Tibial artery (tissue), 4 donors: ENCODE results near the gene A2M.

Experiments
- DNase-seq, 2 donors: peaks; one replicate each; pipeline ENCODE4 v3.0.0-alpha.2; 2019
- H3K27ac ChIP-seq, 2 donors: fragments of 200-600 bp; sonication (generic) in 1 of 2; 1 replicate in 1 of 2; 2 replicates in 1 of 2; pipeline ENCODE4 v1.5.1; 2018 to 2019; ENCODE audit warnings: mild to moderate bottlenecking in 1 of 2
- H3K27me3 ChIP-seq, 2 donors: fragments of 200-600 bp; sonication (generic) in 1 of 2; one replicate each; pipeline versions ENCODE4 v1.5.1 to v1.6.0; 2016 to 2019
- H3K36me3 ChIP-seq, 3 donors: fragments of 200-600 bp; sonication (generic) in 2 of 3; one replicate each; pipeline ENCODE4 v1.5.1; 2016 to 2019; ENCODE audit warnings: mild to moderate bottlenecking in 2 of 3
- H3K4me1 ChIP-seq, 4 donors: fragments of 200-600 bp; sonication (generic) in 2 of 4; 1 replicate in 3 of 4; 2 replicates in 1 of 4; pipeline ENCODE4 v1.5.1; 2016 to 2019
- H3K4me3 ChIP-seq, 2 donors: fragments of 200-600 bp; sonication (generic) in 1 of 2; 1 replicate in 1 of 2; 2 replicates in 1 of 2; pipeline ENCODE4 v1.5.1; 2018 to 2019; ENCODE audit warnings: mild to moderate bottlenecking in 2 of 2
- H3K9me3 ChIP-seq, 3 donors: fragments of 200-600 bp; sonication (generic) in 1 of 3; one replicate each; pipeline ENCODE4 v1.5.1; 2016 to 2019
- CTCF ChIP-seq, 2 experiments: fragments of 200-600 bp in 1 of 2; fragments of 450-650 bp in 1 of 2; IDR thresholded peaks; one replicate each; pipeline ENCODE4 v1.5.1; 2017 to 2019; ENCODE audit warnings: antibody characterized with exemption in 2 of 2, mild to moderate bottlenecking in 1 of 2, moderate library complexity in 1 of 2
- intact Hi-C: fragments of 100-400 bp; cut with DNase I; formaldehyde crosslinking; loops from one replicate; pipeline ENCODE4 v1.15.0; 2023; ENCODE audit warnings: low total_unique reads

Gene A2M

GRCh38 chr12:9040484-9041186, 75.1 kb downstream of the A2M start:
- no peaks in the 10 kb centered on the region for H3K27me3 ChIP-seq
- no peak overlapping the region for H3K27ac ChIP-seq
- intact Hi-C loops = no loop called here
- no peaks in the 10 kb centered on the region for H3K36me3 ChIP-seq
- TF ChIP-seq CTCF (IDR thresholded peaks at IDR 0.05) = no peak
- no peak for DNase-seq
- peaks cover 0 to 8% (median 0%) of the 10 kb centered on the region in 4 donors for H3K4me1 ChIP-seq
- H3K9me3 ChIP-seq = no peaks in the 10 kb centered on the region
- no peak overlapping the region for H3K4me3 ChIP-seq

GRCh38 chr12:9039397-9039977, 76.2 kb downstream of the A2M start:
- TF ChIP-seq CTCF (IDR thresholded peaks at IDR 0.05) = peak; percentile 71 to 77
- no peak for DNase-seq
- no peak overlapping the region for H3K27ac ChIP-seq
- H3K4me1 ChIP-seq = peaks cover 0 to 8% (median 0%) of the 10 kb centered on the region in 4 donors
- intact Hi-C loops = loop anchor here (10.0 kb wide), 1 partner anchor 85 kb away; no protein-coding TSS in a partner anchor
- no peaks in the 10 kb centered on the region for H3K36me3 ChIP-seq
- H3K9me3 ChIP-seq = no peaks in the 10 kb centered on the region
- H3K4me3 ChIP-seq = no peak overlapping the region
- H3K27me3 ChIP-seq = no peaks in the 10 kb centered on the region

- no peak overlapping the region for H3K4me3 ChIP-seq
- H3K27me3 ChIP-seq = no peaks in the 10 kb centered on the region
- DNase-seq = no peak
- H3K9me3 ChIP-seq = no peaks in the 10 kb centered on the region
- peaks cover 0 to 8% (median 0%) of the 10 kb centered on the region in 4 donors for H3K4me1 ChIP-seq
- intact Hi-C loops = loop anchor here (10.0 kb wide), 1 partner anchor 83 kb away; no protein-coding TSS in a partner anchor
- no peak overlapping the region for H3K27ac ChIP-seq
- TF ChIP-seq CTCF (IDR thresholded peaks at IDR 0.05) = no peak
- no peaks in the 10 kb centered on the region for H3K36me3 ChIP-seq
Measured at GRCh38 chr12:9037431-9037830, 78.3 kb downstream of the A2M start.

- Histone ChIP-seq H3K4me1 (peaks cover 0 to 4% (median 0%) of the 10 kb centered on the region in 4 donors), H3K27ac (no peak overlapping the region), H3K36me3 (no peaks in the 10 kb centered on the region), H3K27me3 (no peaks in the 10 kb centered on the region), H3K9me3 (no peaks in the 10 kb centered on the region), H3K4me3 (no peak overlapping the region)
- TF ChIP-seq CTCF (IDR thresholded peaks at IDR 0.05) = no peak
- intact Hi-C loops = loop anchor here (10.0 kb wide), 1 partner anchor 81 kb away; no protein-coding TSS in a partner anchor
- DNase-seq = no peak
Measured at GRCh38 chr12:9036227-9036626, 79.5 kb downstream of the A2M start.

- H3K9me3 ChIP-seq = no peaks in the 10 kb centered on the region
- H3K4me3 ChIP-seq = no peak overlapping the region
- H3K27me3 ChIP-seq = no peaks in the 10 kb centered on the region
- H3K4me1 ChIP-seq = no peaks in the 10 kb centered on the region
- no peak for TF ChIP-seq CTCF (IDR thresholded peaks at IDR 0.05)
- no peak for DNase-seq
- no peak overlapping the region for H3K27ac ChIP-seq
- no peaks in the 10 kb centered on the region for H3K36me3 ChIP-seq
- intact Hi-C loops = loop anchor here (10.0 kb wide), 1 partner anchor 79 kb away; no protein-coding TSS in a partner anchor
Measured at GRCh38 chr12:9034095-9034494, 81.6 kb downstream of the A2M start.
